Natural killer cell (primary cell): ENCODE data around the gene GYPB. TPM values are rescaled to one million over a fixed set of nuclear protein-coding genes. Genes with fewer than 3 reads are reported as not detected.
"Not testable (repeated sequence)": the region's sequence is repeated elsewhere in the genome, so short reads cannot be mapped to it uniquely, and the experiment has no call there.

Source experiments
- ATAC-seq, 3 donors: fragments of 150-1000 bp in 2 of 3; fragments of 200-7000 bp in 1 of 3; cut with Tn5 transposase; 1 replicate in 1 of 3; 2 replicates in 2 of 3; pipeline ENCODE4 v1.10.0; 2021; ENCODE audit warnings: mild to moderate bottlenecking in 2 of 3, moderate library complexity in 2 of 3
- DNase-seq, 2 donors: peaks; one replicate each; pipeline versions ENCODE4 v3.0.0 to v3.0.0-alpha.2; 2013 to 2021; ENCODE audit warnings: mixed read lengths in 1 of 2
- H3K27ac ChIP-seq: one replicate; pipeline ENCODE4 v1.5.1; 2013; ENCODE audit warnings: mild to moderate bottlenecking, low read length
- H3K27me3 ChIP-seq: one replicate; pipeline ENCODE4 v1.6.1; 2013; ENCODE audit warnings: low read length; ENCODE audit not compliant: control insufficient read depth, insufficient read depth
- H3K36me3 ChIP-seq: one replicate; pipeline ENCODE4 v1.6.1; 2013; ENCODE audit warnings: low read length; ENCODE audit not compliant: control insufficient read depth, insufficient read depth
- H3K4me1 ChIP-seq: one replicate; pipeline ENCODE4 v1.6.1; 2013; ENCODE audit warnings: low read length; ENCODE audit not compliant: control insufficient read depth, insufficient read depth
- H3K4me3 ChIP-seq: one replicate; pipeline ENCODE4 v1.5.1; 2013; ENCODE audit warnings: low read length
- H3K9me3 ChIP-seq: one replicate; pipeline ENCODE4 v1.6.1; 2013; ENCODE audit warnings: low read length; ENCODE audit not compliant: control insufficient read depth, insufficient read depth
- H3K27ac Mint-ChIP-seq, 2 donors: one replicate each; pipeline ENCODE4 v1.8.0; 2022; ENCODE audit warnings: mild to moderate bottlenecking in 2 of 2, mixed read lengths in 2 of 2, moderate library complexity in 1 of 2
- H3K27me3 Mint-ChIP-seq, 2 donors: one replicate each; pipeline ENCODE4 v1.8.0; 2022; ENCODE audit warnings: low read depth in 2 of 2, mixed read lengths in 2 of 2
- H3K36me3 Mint-ChIP-seq: one replicate; pipeline ENCODE4 v1.8.0; 2022; ENCODE audit warnings: mixed read lengths
- H3K4me1 Mint-ChIP-seq, 2 donors: one replicate each; pipeline ENCODE4 v1.8.0; 2022; ENCODE audit warnings: mixed read lengths in 2 of 2
- H3K4me3 Mint-ChIP-seq: one replicate; pipeline ENCODE4 v1.8.0; 2022; ENCODE audit warnings: mild to moderate bottlenecking, moderate library complexity, mixed read lengths
- H3K9me3 Mint-ChIP-seq, 2 donors: one replicate each; pipeline ENCODE4 v1.8.0; 2022; ENCODE audit warnings: mixed read lengths in 2 of 2
- CTCF ChIP-seq: fragments of 200-600 bp; IDR thresholded peaks from one replicate; pipeline ENCODE4 v1.8.0; 2022; ENCODE audit warnings: antibody characterized with exemption
- WGBS: methylation state at CpG from one replicate; pipeline ENCODE4 v1.1.7; 2013; ENCODE audit warnings: missing lambda C conversion rate; ENCODE audit not compliant: insufficient coverage; 5-methylcytosine and 5-hydroxymethylcytosine counted together
- intact Hi-C: fragments of 100-400 bp; cut with micrococcal nuclease; formaldehyde crosslinking; loops from one replicate; pipeline ENCODE4 v1.14.2; 2022
- total RNA-seq, 4 donors: library from RNA; stranded (reverse); fragments of 120-200 nt in 1 of 4; gene quantifications; one replicate each; pipeline versions ENCODE4 v1.2.3 to v1.2.4, GENCODE V29; 2013 to 2022

Gene GYPB
- total RNA-seq, 3 donors from 2014 or later (not counting 1 experiment from before 2014, with no cell fraction given): not detected

GRCh38 chr4:143986180-143986579, 33.0 kb downstream of the GYPB start:
- no peak for ATAC-seq
- no peaks in the 10 kb centered on the region for H3K4me1 Mint-ChIP-seq
- Histone ChIP-seq H3K4me3 (no peak overlapping the region), H3K36me3 (no peaks in the 10 kb centered on the region), H3K4me1 (no peaks in the 10 kb centered on the region), H3K27me3 (no peaks in the 10 kb centered on the region), H3K9me3 (no peaks in the 10 kb centered on the region), H3K27ac (no peak overlapping the region)
- H3K27me3 Mint-ChIP-seq: peaks cover 0 to 9% of the 10 kb centered on the region in 2 donors
- no peaks in the 10 kb centered on the region for H3K36me3 Mint-ChIP-seq
- no peak overlapping the region for H3K27ac Mint-ChIP-seq
- DNase-seq: no peak
- WGBS: 96% methylated on average over 1 of the region's 1 CpG
- no peak for TF ChIP-seq CTCF
- H3K4me3 Mint-ChIP-seq: no peak overlapping the region
- peaks cover 0 to 4% of the 10 kb centered on the region in 2 donors for H3K9me3 Mint-ChIP-seq
- intact Hi-C loops: no loop called here

GRCh38 chr4:143980776-143981175, 38.4 kb downstream of the GYPB start:
- H3K27me3 ChIP-seq, DNase-seq, H3K9me3 ChIP-seq, H3K27me3 Mint-ChIP-seq, H3K27ac Mint-ChIP-seq, H3K9me3 Mint-ChIP-seq, H3K4me1 Mint-ChIP-seq, H3K4me1 ChIP-seq, ATAC-seq, intact Hi-C loops, H3K36me3 ChIP-seq, H3K4me3 Mint-ChIP-seq, H3K4me3 ChIP-seq, H3K36me3 Mint-ChIP-seq, H3K27ac ChIP-seq: not testable (repeated sequence)
- 72% methylated on average over 2 of the region's 4 CpGs for WGBS

- H3K4me1 Mint-ChIP-seq, DNase-seq, H3K9me3 ChIP-seq, ATAC-seq, H3K27ac Mint-ChIP-seq, H3K9me3 Mint-ChIP-seq, H3K27ac ChIP-seq, H3K4me3 Mint-ChIP-seq, H3K4me3 ChIP-seq, H3K36me3 ChIP-seq, H3K27me3 ChIP-seq, H3K27me3 Mint-ChIP-seq, intact Hi-C loops, H3K36me3 Mint-ChIP-seq, H3K4me1 ChIP-seq: not testable (repeated sequence)
Measured at GRCh38 chr4:143975527-143975926, 43.7 kb downstream of the GYPB start.

- ATAC-seq: not testable (repeated sequence)
- WGBS: no CpG with 5 or more reads among the region's 4 CpGs
Measured at GRCh38 chr4:143974021-143974420, 45.2 kb downstream of the GYPB start.

GRCh38 chr4:143961075-143961474, 58.1 kb downstream of the GYPB start:
- intact Hi-C loops: no loop called here
- Mint-ChIP-seq H3K4me1 (no peaks in the 10 kb centered on the region), H3K36me3 (no peaks in the 10 kb centered on the region), H3K4me3 (no peak overlapping the region), H3K9me3 (no peaks in the 10 kb centered on the region), H3K27ac (no peak overlapping the region), H3K27me3 (no peaks in the 10 kb centered on the region)
- Histone ChIP-seq H3K9me3 (no peaks in the 10 kb centered on the region), H3K4me3 (no peak overlapping the region), H3K27me3 (no peaks in the 10 kb centered on the region), H3K36me3 (no peaks in the 10 kb centered on the region), H3K27ac (no peak overlapping the region), H3K4me1 (no peaks in the 10 kb centered on the region)
- WGBS: 65% methylated on average over 4 of the region's 4 CpGs
- ATAC-seq (no peak), DNase-seq (no peak)
- no peak for TF ChIP-seq CTCF

More at GRCh38 chr4:143974021-143974420, 45.2 kb downstream of the GYPB start:
- intact Hi-C loops, H3K4me3 ChIP-seq, H3K4me1 ChIP-seq, H3K27me3 Mint-ChIP-seq, DNase-seq, H3K4me1 Mint-ChIP-seq, H3K36me3 Mint-ChIP-seq, H3K27me3 ChIP-seq, H3K9me3 Mint-ChIP-seq, H3K9me3 ChIP-seq, H3K27ac ChIP-seq, H3K36me3 ChIP-seq, H3K4me3 Mint-ChIP-seq, H3K27ac Mint-ChIP-seq: not testable (repeated sequence)

- H3K4me3 ChIP-seq, H3K4me1 ChIP-seq, intact Hi-C loops, H3K4me3 Mint-ChIP-seq, DNase-seq, ATAC-seq, H3K27me3 ChIP-seq, H3K9me3 ChIP-seq, H3K36me3 ChIP-seq, H3K9me3 Mint-ChIP-seq, H3K4me1 Mint-ChIP-seq, H3K27me3 Mint-ChIP-seq, H3K27ac ChIP-seq, H3K27ac Mint-ChIP-seq: not testable (repeated sequence)
- WGBS: 61% methylated on average over 2 of the region's 3 CpGs
- peaks cover 11% of the 10 kb centered on the region for H3K36me3 Mint-ChIP-seq
Measured at GRCh38 chr4:143955306-143955705, 63.9 kb downstream of the GYPB start.

GRCh38 chr4:143951458-143951972, 67.7 kb downstream of the GYPB start:
- ATAC-seq, H3K9me3 Mint-ChIP-seq, H3K4me1 ChIP-seq, H3K4me3 ChIP-seq, H3K27ac ChIP-seq, H3K4me3 Mint-ChIP-seq, H3K27me3 Mint-ChIP-seq, H3K27me3 ChIP-seq, DNase-seq, H3K4me1 Mint-ChIP-seq, H3K36me3 ChIP-seq, H3K27ac Mint-ChIP-seq, H3K9me3 ChIP-seq, intact Hi-C loops: not testable (repeated sequence)
- peaks cover 11% of the 10 kb centered on the region for H3K36me3 Mint-ChIP-seq
